Bronchial epithelial cell (primary cell): ENCODE data around the gene NT5E. TPM values are rescaled to one million over a fixed set of nuclear protein-coding genes. Genes with fewer than 3 reads are reported as not detected.
A peak's percentile ranks its signal among the peaks of the same experiment; 100 is the strongest.

Experiments used
- DNase-seq: peaks from one replicate; pipeline ENCODE4 v3.0.0-alpha.2; 2010; ENCODE audit warnings: low read depth
- FAIRE-seq: peaks from 2 replicates; lab custom pipeline; 2011; peaks lifted over from hg19 to GRCh38; lab: Jason Lieb, UNC
- H3K27me3 ChIP-seq: 2 replicates; pipeline ENCODE4 v1.5.1; 2011; ENCODE audit warnings: low read length; ENCODE audit not compliant: control insufficient read depth, insufficient read depth
- H3K36me3 ChIP-seq: 2 replicates; pipeline ENCODE4 v1.5.1; 2011; ENCODE audit warnings: low read length; ENCODE audit not compliant: control insufficient read depth, insufficient read depth
- H3K4me3 ChIP-seq: 2 replicates; pipeline ENCODE4 v1.5.1; 2011; ENCODE audit warnings: mild to moderate bottlenecking, low read depth, low read length, control low read depth
- CTCF ChIP-seq: IDR thresholded peaks from 2 replicates; pipeline ENCODE4 v1.5.1; 2011; ENCODE audit warnings: mild to moderate bottlenecking, moderate library complexity, low read length, control low read depth, inconsistent platforms; ENCODE audit not compliant: insufficient read depth, severe bottlenecking
- total RNA-seq: library from RNA; depleted of rRNA; stranded (reverse); fragments of >200 nt; gene quantifications from 2 replicates; pipeline ENCODE4 v1.2.1, GENCODE V29; 2014

The NT5E gene
- total RNA-seq: 31.4 and 71.1 TPM in 2 replicates

GRCh38 chr6:85449818-85450759, at the start of gene NT5E:
NT5E (plus strand) TSS chr6:85450083; CDS start chr6:85450140, 57 bp downstream.
- Histone ChIP-seq H3K36me3 (no peaks in the 10 kb centered on the region), H3K27me3 (no peaks in the 10 kb centered on the region), H3K4me3 (peak within 1 kb of the TSS; percentile 53)
- peak; percentile 42 for DNase-seq
- FAIRE-seq: no peak
- no peak for TF ChIP-seq CTCF

- TF ChIP-seq CTCF: no peak
- FAIRE-seq (no peak), DNase-seq (no peak)
- Histone ChIP-seq H3K36me3 (no peaks in the 10 kb centered on the region), H3K27me3 (no peaks in the 10 kb centered on the region), H3K4me3 (no peak overlapping the region)
Measured at GRCh38 chr6:85400331-85400730, 49.6 kb upstream of the NT5E start.

- Histone ChIP-seq H3K27me3 (no peaks in the 10 kb centered on the region), H3K4me3 (no peak overlapping the region), H3K36me3 (no peaks in the 10 kb centered on the region)
- no peak for FAIRE-seq
- no peak for TF ChIP-seq CTCF
- no peak for DNase-seq
Measured at GRCh38 chr6:85401186-85402021, 48.5 kb upstream of the NT5E start.

GRCh38 chr6:85402071-85402470, 47.8 kb upstream of the NT5E start:
- Histone ChIP-seq H3K27me3 (no peaks in the 10 kb centered on the region), H3K4me3 (no peak overlapping the region), H3K36me3 (no peaks in the 10 kb centered on the region)
- no peak for DNase-seq
- no peak for FAIRE-seq
- TF ChIP-seq CTCF: no peak

- TF ChIP-seq CTCF: no peak
- no peaks in the 10 kb centered on the region for H3K27me3 ChIP-seq
- DNase-seq: peak; percentile 96
- H3K4me3 ChIP-seq: no peak overlapping the region
- FAIRE-seq: no peak
- no peaks in the 10 kb centered on the region for H3K36me3 ChIP-seq
Measured at GRCh38 chr6:85402922-85403321, 47.0 kb upstream of the NT5E start.
